Measurements from ENCODE around the gene HOXA7.

The HOXA7 gene

DNA sequence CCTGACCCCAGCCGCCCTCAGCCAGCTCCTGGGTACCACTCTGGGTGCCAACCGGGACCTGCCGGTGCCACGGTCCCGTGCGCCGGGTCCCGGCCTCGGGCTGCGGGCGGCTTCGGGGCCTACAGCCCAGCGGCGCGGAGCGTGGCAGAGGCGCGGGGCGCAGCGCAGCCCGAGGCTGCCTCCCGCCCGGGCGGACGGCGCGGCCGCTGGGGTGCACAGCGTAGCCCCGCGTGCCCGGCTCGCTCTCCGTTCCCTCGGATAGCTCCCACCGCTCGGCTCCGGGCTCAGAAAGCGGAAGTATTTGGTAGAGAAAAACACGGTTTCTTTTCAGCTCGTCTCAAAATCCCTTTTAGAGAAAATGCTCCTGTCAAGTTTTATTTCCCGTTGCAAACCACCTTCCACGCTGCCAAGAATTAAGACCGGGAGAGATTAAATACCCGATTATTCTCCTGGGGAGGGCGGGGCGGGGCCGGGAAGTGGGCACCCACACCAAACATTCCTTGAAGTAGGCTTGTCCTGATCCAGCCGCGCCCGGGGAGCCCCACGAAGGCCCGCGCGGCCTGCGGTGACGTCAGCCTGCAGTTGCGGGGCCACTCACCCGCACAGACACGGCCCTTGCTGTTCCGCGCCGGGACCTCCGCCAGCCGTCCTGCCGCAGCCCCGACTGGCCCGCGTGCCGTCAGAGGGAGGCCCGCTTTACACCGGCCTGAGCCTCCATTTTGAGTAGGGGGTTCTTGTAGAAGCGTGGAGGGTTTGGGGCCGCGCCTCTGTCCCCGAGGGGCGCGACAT is 36.3 kb upstream of the HOXA7 start:
- DNase-seq (ENCODE audit: low read depth), result no peak
- no peak overlapping the region for H3K4me3 ChIP-seq (ENCODE audit: low read depth, low read length)
- TF ChIP-seq, protein P1, sequence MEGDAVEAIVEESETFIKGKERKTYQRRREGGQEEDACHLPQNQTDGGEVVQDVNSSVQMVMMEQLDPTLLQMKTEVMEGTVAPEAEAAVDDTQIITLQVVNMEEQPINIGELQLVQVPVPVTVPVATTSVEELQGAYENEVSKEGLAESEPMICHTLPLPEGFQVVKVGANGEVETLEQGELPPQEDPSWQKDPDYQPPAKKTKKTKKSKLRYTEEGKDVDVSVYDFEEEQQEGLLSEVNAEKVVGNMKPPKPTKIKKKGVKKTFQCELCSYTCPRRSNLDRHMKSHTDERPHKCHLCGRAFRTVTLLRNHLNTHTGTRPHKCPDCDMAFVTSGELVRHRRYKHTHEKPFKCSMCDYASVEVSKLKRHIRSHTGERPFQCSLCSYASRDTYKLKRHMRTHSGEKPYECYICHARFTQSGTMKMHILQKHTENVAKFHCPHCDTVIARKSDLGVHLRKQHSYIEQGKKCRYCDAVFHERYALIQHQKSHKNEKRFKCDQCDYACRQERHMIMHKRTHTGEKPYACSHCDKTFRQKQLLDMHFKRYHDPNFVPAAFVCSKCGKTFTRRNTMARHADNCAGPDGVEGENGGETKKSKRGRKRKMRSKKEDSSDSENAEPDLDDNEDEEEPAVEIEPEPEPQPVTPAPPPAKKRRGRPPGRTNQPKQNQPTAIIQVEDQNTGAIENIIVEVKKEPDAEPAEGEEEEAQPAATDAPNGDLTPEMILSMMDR (IDR thresholded peaks at IDR 0.05; ENCODE audit: low read depth, low read length, missing control alignments), result no peak

DNA sequence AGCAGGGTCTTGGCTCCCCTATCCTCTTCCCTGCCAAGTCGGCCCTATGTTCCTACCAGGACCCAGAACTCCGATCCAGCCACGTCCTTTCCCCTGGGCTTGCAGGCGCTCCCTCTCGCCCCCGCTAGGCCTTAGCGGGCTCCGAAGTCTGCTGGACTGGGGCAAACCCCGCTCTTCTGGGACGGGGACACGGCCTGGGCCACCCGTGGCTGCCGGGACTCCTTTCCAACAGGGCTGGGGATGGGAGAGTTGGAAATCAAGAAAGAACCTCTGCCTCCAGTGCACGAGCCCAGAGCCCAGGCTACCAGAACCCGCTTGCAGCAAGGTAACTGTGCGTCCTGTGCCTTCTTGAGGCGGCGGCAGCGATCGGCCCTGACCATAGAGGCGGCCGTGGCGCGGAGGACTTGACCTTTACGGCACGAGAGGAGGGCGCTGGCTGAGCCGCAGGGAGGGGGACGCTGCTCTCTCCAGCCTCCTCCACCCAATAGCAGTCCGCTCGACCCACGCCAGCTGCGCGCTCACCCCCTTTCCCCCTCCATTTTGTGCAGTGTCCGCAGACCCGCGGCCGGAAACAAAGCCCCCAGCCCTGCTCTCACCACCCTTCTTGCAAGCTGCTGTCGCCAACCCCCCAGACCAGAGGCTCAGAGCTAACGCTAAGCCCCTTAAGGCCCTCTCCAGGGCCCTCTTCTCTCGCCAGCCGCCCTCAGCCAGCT is 35.5 kb upstream of the HOXA7 start:
- no peak for DNase-seq (ENCODE audit: low read depth)
- TF ChIP-seq, protein P1 (IDR thresholded peaks at IDR 0.05; ENCODE audit: low read depth, low read length, missing control alignments), result no peak
- no peak overlapping the region for H3K4me3 ChIP-seq (ENCODE audit: low read depth, low read length)

DNA sequence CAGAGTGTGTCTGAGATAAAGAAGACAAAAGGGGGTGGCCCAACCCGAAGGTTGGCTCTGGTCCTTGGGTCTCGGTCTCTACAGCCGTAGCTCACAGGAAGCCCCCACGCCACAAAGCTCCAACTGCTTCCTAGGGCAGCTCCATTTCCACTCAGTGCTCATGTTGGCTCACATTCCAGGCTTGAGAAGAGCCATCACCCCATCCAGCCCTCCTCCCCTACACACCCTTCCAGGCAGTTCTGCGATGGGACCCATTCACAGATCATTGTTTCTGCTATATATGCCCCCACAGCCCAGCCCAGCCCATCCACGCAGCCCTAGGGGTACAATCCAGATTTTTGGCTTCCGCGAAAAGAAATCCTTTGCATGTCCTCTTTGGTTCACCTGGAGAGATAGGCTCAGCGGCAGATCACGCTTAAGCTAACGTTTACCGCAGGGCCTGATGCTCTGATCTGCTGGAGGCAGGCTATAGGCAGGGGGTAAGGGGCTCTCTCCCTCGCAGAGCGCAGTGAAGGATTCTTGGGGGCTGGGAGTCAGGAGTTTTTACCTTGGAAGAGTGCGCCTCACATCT is 34.8 kb upstream of the HOXA7 start:
- H3K4me3 ChIP-seq (ENCODE audit: low read depth, low read length), result no peak overlapping the region
- DNase-seq (ENCODE audit: low read depth), result no peak
- TF ChIP-seq, protein P1 (IDR thresholded peaks at IDR 0.05; ENCODE audit: low read depth, low read length, missing control alignments), result no peak

DNA sequence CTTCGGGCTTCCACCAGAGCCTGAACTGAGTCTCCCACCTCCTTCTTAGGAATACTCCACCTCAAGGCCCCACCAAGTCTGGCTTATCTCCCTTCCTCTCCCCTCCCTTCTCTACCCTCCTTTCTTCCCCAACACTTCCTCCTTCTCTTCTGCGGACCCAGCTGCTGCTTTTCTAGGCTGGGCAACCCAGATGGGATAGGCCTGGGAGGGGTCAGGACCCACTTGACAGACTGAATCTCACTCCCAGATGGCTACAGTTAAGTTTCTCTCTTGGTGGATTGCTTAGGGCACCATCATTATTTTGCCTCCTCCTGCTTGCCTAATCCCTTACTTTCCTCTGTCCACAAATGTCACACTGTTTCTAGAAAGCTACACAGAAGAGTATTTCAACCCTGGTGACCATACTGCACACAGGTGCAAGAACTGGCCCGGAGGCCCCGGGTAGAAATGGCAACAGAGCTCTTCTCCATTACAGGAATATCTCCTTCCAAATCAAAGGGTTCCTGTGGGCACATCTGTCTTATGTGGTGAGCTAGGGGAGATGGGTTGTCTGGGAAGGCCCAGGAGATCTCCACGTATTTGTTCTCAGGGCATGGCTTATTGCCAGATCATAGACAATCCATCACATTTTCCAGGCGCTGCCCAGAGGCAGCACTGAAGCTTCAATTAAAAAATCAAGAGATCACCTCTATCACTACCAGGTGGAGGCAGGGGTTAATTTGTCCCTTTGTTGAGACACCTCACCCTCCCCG is 33.7 kb upstream of the HOXA7 start:
- TF ChIP-seq, protein P1 (IDR thresholded peaks at IDR 0.05; ENCODE audit: low read depth, low read length, missing control alignments), result no peak
- no peak overlapping the region for H3K4me3 ChIP-seq (ENCODE audit: low read depth, low read length)
- DNase-seq (ENCODE audit: low read depth), result no peak

DNA sequence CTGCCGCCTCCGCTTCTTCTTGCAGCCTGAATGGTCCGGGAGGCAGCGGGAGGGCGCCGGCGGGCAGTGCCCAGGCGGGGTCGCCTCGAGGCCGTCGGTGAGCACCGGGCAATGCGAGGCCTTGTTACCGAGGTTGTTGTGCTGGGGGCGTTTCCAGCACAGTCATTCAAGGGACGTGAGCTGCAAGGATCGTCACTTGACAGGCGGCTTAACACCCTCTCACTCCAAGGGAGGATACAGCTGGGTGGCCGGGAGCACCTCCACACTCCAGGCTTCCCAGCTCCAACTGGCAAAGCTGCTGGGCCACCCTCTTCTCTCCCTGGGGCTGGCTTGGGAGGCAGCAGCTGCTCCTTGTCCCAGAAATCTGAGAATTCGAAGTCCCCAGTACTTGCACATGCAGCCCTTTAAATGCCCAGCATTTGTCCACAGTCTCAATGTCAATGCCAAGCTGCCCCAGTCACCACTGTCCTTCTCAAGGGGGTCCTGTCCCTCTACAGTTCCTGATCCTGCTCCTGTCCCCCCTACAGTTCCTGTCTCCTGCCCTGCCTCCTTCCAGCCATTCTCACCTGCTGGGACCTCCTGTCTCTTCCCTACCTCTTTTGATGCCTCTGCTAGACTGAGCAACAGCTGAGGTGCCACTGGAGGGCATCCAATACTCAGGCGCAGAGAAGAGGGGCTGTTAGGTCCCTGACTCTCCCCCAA is 33.0 kb upstream of the HOXA7 start:
- TF ChIP-seq, protein P1 (IDR thresholded peaks at IDR 0.05; ENCODE audit: low read depth, low read length, missing control alignments), result no peak
- H3K4me3 ChIP-seq (ENCODE audit: low read depth, low read length), result no peak overlapping the region
- no peak for DNase-seq (ENCODE audit: low read depth)

Data from GM12864 (cell line).